ENCODE data around the gene PSG7.
A peak's percentile ranks its signal among the peaks of the same experiment; 100 is the strongest.
"Not testable (repeated sequence)": the region's sequence is repeated elsewhere in the genome, so short reads cannot be mapped to it uniquely, and the experiment has no call there.

Gene PSG7

GRCh38 chr19:42930214-42930613, 6.8 kb downstream of the PSG7 start:
- peak; percentile 44 for TF ChIP-seq CTCF (conservative IDR thresholded peaks at IDR 0.05; ENCODE audit: low read depth, low read length)
- not testable (repeated sequence) for DNase-seq (ENCODE audit: low read depth); H3K4me3 ChIP-seq (ENCODE audit: low read length)

GRCh38 chr19:42928896-42929295, 8.1 kb downstream of the PSG7 start:
- no peak for TF ChIP-seq CTCF (conservative IDR thresholded peaks at IDR 0.05; ENCODE audit: low read depth, low read length)
- H3K4me3 ChIP-seq (ENCODE audit: low read length) = no peak overlapping the region
- no peak for DNase-seq (ENCODE audit: low read depth)

GRCh38 chr19:42926781-42927180, 10.2 kb downstream of the PSG7 start:
- no peak overlapping the region for H3K4me3 ChIP-seq (ENCODE audit: low read length)
- TF ChIP-seq CTCF (conservative IDR thresholded peaks at IDR 0.05; ENCODE audit: low read depth, low read length) = no peak
- no peak for DNase-seq (ENCODE audit: low read depth)

- TF ChIP-seq CTCF (conservative IDR thresholded peaks at IDR 0.05; ENCODE audit: low read depth, low read length) = peak; percentile 78
- DNase-seq (ENCODE audit: low read depth); H3K4me3 ChIP-seq (ENCODE audit: low read length): not testable (repeated sequence)
Measured at GRCh38 chr19:42923106-42923505, 13.9 kb downstream of the PSG7 start.

GRCh38 chr19:42920971-42921370, 16.0 kb downstream of the PSG7 start:
- not testable (repeated sequence) for DNase-seq (ENCODE audit: low read depth); H3K4me3 ChIP-seq (ENCODE audit: low read length)

- no peak for DNase-seq (ENCODE audit: low read depth)
- no peak for TF ChIP-seq CTCF (conservative IDR thresholded peaks at IDR 0.05; ENCODE audit: low read depth, low read length)
- no peak overlapping the region for H3K4me3 ChIP-seq (ENCODE audit: low read length)
Measured at GRCh38 chr19:42919757-42920079, 17.3 kb downstream of the PSG7 start.

GRCh38 chr19:42919070-42919756, 17.8 kb downstream of the PSG7 start:
- TF ChIP-seq CTCF (conservative IDR thresholded peaks at IDR 0.05; ENCODE audit: low read depth, low read length) = peak; percentile 47
- H3K4me3 ChIP-seq (ENCODE audit: low read length); DNase-seq (ENCODE audit: low read depth): not testable (repeated sequence)

- DNase-seq (ENCODE audit: low read depth); H3K4me3 ChIP-seq (ENCODE audit: low read length): not testable (repeated sequence)
Measured at GRCh38 chr19:42918377-42919069, 18.5 kb downstream of the PSG7 start.

GRCh38 chr19:42917634-42918033, 19.4 kb downstream of the PSG7 start, which contains the start of gene PSG6:
Gene PSG6 (minus strand): TSS chr19:42917894. CDS start chr19:42917792, 102 bp downstream.
- not testable (repeated sequence) for H3K4me3 ChIP-seq (ENCODE audit: low read length); DNase-seq (ENCODE audit: low read depth)

- H3K4me3 ChIP-seq (ENCODE audit: low read length); DNase-seq (ENCODE audit: low read depth): not testable (repeated sequence)
Measured at GRCh38 chr19:42916931-42917330, 20.1 kb downstream of the PSG7 start.

- not testable (repeated sequence) for DNase-seq (ENCODE audit: low read depth); H3K4me3 ChIP-seq (ENCODE audit: low read length)
Measured at GRCh38 chr19:42913516-42913915, 23.5 kb downstream of the PSG7 start.

- DNase-seq (ENCODE audit: low read depth); H3K4me3 ChIP-seq (ENCODE audit: low read length): not testable (repeated sequence)
Measured at GRCh38 chr19:42912941-42913340, 24.1 kb downstream of the PSG7 start.

Data from retinal pigment epithelial cell (primary cell).